OCI-LY3 (cell line): Measurements from ENCODE around the gene DIAPH2.

Experiments used
- CTCF ChIP-seq: fragments of 200-600, 300-600 bp; sonication (generic); IDR thresholded peaks from 2 replicates; pipeline ENCODE4 v1.5.1; 2014; ENCODE audit warnings: antibody characterized with exemption, low read length, low read depth
- EZH2phosphoT487 ChIP-seq: fragments of 200-600 bp; shearing (Covaris generic); IDR thresholded peaks from 2 replicates; pipeline ENCODE4 v1.6.1; 2018; ENCODE audit warnings: antibody characterized with exemption, mixed run types, low read depth

GRCh38 chrX:96835660-96836289 lies 151.1 kb downstream of the DIAPH2 start:
- TF ChIP-seq CTCF (no peak), EZH2phosphoT487 (no peak)
